ENCODE measurements around the gene ATP8A1.
"Not testable (repeated sequence)": the region's sequence is repeated elsewhere in the genome, so short reads cannot be mapped to it uniquely, and the experiment has no call there.

The ATP8A1 gene

DNA sequence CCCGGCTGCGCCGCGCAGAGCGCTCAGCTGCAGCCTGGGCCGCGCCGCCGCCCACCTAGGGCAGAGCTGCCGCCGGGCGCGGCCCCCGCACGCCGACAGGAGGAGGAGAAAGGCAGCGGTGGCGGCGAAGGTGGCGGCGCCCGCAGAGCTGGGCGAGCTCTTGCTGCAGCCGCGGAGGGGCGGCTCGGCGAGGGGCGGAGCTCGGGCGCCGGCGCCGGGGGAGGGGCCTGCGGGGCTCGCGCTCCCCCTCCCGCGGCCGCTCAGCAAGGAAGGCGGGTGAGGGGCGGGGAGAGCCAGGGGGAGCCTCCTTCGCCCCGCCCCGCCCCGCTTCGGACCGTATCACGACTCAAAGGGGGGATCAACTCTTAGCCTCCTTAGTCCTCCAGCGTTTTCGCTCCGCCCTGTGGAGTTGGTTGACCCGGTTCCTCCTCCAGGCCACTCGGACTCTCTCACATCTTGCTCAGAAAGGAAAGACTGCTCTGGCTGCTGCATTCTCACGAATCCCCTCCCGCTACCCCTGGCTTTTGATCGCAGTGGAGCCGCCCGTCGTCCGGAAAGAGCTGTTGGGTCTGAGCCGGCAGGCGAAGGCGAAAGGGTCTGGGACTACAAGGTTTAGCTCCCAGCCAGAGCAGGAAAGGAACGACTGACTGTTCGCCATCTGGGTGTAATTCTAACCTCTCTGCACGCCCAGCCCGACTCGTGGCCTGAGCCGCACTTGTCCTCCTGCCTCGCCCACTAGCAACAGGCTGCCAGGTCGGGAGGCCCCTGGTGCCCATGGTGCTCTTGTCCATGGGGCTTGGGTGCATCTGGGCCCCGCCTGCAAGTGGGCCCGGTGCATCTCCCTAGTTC lies at the start of gene ATP8A1:
Gene ATP8A1 (minus strand): TSS at position 162 of the 849 bp plus-strand sequence. CDS start 232 bp downstream, outside the sequence.
- DNase-seq: peak; percentile 91

DNA sequence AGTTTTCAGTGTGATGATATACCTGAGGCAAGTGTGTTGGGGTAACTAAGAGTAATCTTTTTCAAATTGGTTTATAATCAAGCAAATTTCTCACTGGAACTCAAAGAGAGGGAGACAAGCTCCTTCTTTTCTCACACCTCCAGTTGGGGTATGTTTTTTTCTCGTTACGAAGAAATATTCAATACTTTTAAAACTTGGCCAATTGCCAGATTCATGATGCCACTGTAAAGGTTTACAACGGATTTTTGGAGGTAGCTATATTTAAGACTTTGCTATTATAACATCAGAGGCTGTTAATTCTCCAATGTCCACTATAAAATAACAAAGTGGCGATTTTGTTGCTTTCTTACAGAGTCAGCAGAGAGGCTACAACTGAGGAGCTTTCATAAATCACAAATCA lies 49.2 kb upstream of the ATP8A1 start:
- DNase-seq: no peak

DNA sequence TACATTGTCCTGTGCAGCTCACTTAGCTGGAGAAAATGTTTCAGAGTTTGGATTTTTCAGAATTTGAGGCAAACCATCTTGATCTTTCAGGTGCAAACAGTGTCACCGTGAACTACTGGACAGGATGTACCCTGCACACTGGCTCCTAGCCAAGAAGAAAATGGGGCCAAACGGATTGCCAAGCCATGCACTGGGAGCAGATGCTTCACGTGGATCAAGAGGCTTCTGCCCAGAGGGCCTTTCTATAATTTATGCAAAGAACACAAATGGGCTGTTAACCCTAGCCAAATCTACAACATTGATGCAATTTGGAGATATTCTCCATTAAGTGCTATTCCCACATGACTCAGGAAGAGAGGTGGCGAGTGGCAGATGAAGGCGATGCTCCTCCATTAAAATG lies 46.9 kb upstream of the ATP8A1 start:
- no peak for DNase-seq

DNA sequence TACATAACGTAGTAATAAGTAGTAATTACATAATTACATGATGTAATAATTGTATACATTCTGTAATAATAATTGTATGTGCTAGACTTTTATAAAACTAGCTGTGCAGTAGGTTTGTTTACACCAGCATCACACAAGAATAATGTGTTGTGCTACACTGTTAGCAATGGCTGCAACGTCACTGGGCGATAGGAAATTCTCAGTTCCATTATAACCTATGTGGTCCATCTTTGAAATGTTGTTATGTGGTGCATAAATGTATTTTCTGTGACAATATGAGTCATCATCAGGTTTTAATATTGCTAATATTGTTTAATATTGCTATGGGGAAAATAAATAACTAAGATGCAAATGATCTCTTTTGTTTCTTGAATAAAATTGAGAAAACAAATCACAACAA lies 46.0 kb upstream of the ATP8A1 start:
- DNase-seq: no peak

DNA sequence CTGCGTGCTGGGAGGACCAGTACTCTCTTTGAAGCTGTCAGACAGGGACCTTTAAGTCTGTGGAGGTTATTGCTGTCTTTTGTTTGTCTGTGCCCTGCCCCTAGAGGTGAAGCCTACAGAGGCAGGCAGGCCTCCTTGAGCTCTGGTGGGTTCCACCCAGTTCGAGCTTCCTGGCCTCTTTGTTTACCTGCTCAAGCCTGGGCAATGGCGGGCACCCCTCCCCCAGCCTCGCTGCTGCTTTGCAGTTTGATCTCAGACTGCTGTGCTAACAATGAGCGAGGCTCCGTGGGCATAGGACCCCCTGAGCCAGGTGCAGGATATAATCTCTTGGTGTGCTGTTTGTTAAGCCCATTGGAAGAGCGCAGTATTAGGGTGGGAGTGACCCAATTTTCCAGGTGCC lies 44.9 kb upstream of the ATP8A1 start:
- DNase-seq: not testable (repeated sequence)

DNA sequence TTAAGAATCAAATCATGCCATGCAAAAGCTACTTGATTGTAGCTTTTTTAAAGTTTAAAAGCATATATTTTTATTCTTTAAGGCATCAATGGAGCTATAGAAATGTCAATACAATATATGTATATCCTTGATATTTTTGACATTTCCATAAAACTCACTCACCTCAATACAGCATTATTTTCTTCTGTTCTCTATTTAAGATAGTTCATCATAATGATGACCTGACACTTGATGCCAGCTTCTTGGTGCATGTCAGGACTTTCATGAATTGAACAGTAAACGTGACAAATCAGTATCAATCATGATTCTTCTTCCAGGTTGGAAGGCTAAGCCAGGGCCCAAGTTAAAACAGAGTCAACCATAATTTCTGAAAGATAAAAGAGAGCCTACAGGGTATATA lies 33.6 kb upstream of the ATP8A1 start:
- no peak for DNase-seq

DNA sequence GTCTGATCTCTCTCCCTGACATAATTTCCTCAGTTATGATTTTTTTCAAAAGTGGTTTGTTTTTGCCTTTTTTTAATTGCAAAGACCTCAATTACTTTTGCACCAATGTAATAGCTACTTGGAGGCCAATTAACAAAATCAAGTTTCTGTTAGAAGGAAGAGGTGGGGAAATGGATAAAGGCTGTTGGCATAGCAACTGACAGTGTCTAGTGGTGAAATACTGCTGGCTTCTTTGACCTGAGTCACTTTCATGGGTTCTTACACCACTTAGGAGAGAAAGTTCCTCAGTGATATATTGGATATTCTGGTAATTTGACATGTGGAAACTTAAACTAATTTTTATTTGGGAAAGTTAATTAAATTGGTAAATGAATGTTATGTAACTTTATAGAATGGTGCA lies 26.5 kb upstream of the ATP8A1 start:
- no peak for DNase-seq

DNA sequence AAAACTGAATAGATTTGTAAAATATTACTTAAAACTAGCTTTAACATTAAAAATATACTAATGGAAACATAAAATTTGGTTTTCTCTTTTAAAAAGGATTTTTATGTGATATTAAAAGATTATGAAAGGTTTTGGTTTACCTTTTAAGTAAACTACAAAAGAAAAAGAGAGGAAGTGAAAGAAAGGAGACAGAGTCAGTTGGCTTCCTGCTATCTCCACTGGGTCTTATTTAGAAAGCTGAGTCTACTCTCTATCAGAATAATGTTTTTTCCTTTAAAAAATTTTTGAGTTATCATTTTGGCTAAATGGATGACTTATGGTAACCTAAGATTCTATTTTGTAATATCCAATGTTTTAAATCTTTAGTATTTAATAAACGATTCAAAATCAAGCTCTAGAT lies 21.6 kb upstream of the ATP8A1 start:
- DNase-seq: no peak

DNA sequence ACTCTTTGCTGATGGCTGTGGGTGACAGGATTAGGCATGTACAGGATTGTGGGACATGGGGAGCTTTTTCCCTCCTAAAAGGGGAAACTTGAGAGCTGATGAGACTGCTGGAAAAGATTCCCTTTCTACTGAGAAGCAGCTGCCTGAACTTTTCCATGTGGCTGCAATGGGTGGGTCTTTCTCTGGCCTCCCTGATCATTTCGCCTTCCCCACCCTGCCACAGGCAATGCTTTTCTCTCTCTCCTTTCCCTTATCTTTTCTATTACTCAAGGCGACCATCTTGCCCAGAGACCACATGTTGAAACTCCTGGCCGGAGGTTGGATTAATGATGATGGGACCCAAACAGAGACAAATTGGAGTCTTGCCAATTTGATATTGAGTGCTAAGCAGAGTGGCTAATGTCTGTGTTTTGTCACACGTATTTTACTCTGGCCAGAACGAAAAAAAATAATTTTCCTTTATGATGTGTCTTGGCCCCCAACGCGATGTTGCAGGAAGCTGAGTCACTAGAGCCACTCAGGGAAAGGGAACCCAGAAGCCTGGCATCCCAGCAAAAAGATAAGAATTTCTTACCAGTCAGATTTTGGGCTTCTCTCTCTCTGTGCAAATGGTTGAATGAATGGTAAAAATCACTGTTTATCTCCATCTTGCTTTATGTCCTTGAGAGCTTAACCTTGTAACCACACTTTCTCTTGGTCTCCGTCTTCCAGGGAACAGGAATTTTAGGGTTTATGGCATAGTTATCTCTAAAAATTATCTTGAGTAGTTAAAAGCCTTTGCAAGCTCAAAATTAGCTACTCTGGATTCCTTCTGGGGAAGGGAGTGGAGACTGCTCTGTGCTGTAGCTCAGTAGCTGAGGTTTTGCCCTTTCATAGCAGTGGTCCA lies 19.4 kb upstream of the ATP8A1 start:
- no peak for DNase-seq

DNA sequence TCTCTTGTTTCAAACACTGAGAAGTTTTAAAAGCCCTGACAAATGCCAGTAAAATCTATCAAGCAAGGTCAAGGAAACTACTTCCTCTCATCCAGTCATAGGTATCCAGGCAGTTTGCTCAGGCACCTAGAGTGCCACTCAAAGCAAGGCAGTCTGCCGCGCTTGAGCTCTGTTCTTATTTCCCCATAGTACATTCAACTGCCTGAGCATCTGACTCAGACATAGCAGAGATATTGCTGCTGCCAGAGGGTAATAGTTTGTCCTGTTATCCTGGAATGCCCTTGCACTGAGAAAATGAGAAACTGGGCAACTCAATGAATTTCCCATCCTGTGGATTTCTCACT lies 16.1 kb upstream of the ATP8A1 start:
- peak; percentile 12 for DNase-seq

DNA sequence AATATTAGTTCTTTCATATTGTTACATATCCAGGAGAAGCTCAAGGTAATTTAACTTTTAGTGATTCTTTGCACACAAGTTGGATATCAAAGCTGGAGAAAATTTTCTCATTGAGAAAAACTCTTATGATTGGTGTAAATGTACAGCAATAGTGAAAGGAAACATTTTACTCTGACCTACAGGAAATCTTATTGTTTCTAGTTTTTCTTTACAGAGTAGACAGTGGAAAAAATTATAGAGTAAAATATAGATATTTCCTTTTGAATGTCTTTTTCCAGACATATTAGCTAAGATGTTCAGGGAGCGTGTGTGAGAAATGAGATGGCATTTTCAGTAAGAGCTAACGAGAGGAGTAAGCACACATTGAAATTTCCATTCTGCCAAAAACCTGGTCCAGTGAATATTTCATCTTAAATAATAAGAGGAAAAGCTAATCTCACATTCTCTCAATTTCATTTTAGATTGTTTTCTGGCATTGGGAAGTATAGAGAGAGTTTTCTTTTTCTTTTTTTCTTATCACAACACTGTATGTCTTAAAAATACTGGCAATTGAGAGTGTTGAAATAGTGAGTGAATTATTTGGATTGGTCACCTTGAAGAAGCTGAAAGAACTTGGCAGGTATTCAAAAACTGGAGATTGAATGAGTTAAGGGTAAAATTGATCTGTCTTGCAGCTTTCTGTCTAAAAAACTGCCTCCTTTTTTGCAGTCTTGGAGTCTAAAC lies 15.6 kb upstream of the ATP8A1 start:
- no peak for DNase-seq

DNA sequence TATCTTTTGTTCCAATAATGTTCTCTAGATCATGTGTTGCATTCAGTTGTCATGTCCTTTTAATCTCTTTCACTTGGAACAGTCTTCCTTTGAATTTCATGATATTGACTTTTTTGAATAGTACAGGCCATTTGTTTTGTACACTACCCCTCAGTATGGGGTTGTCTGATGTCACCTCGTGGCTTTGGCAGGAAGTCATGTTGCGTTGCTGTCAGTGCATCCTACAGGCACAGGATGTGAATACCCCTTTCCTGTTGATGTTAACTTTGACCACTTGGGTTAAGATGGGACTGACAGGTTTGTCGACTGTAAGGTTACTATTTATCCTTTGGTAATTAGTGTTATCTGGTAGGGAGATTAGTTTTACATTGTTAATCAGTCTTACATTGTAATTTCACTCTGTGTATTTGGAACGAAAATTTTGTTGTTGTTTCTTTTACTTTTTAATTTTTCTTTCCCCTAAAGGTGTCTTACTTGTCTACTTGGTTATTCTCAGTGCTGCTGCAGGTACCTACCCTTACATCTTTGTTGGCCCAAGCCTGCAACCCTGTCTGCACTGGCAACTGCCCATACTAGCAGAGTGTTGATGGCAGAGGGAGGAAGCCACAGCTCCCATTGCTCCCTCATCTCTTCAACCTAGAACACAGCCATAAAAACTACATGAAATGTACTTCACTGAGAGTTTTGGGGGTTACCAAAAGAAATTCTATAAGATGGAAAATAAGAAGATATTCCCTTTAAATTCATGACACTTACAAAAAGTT lies 14.7 kb upstream of the ATP8A1 start:
- peak; percentile 12 for DNase-seq

DNA sequence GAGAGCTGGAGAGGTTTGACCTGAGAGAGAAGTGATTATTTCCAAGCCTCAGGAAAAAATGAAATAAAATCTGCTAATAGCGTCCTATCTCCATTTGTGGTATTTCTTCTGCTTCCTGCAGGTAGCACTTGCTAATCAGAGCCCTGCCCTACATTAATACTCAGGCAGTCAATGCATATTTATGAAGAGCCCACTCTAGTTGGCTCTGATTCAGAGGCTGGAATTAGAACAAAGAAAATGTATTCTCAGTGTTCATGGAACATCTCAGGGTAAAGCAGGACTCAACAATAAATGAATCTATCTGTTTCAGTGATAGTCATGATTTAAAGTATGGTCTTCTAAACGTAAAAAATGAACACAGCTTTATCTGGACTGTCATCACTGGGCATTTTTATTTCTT lies 1.4 kb upstream of the ATP8A1 start:
- no peak for DNase-seq

DNA sequence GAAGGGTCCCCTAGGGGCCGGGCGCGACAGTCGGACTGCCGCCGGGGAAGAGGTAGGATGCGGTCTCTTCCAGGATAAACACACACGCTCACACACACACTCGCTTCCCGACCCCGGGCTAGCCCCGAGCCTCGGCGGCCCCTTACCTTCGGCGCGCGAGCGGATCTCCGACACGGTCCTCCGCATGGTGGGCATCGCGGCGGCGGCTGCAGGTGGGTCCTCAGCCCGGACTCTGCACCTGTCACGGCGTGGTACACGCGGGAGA lies 294 bp downstream of the ATP8A1 start:
- no peak for DNase-seq

DNA sequence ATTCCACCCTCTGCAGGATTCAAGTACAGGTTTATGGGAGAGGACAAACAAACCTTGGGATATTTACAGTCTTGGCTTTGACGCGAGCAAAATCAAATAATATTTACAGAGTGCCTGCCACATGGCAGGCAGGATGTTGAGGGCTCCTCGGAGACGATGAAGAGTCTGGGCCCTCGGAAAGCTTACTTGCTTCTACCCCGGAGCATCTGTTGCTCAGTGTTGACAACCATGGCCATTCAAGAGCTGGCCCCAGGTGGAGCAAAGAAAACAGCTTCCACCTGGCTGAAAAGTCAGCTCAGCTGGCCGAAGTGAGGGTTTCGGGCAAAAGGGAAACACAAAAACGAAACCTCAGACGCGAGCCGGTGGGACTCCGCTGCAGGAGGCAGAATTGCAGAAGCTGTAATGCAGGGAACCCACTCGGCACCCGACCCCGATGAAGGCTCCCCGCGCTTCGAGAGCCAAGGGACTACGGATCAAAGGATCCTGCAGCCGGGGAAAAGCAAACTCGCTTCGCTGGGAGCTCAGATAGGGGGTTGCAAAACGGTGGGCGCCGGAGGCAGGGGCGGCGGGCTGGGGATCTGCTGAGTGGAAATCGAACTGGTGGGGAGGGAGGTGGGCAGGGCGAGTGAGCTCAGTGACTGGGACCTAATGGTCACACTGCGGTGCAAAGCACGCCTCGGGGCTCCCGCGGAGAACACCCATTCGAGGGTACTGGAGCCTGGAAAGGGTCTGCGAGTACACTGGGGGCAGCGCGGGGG lies 805 bp downstream of the ATP8A1 start:
- DNase-seq: peak; percentile 34

DNA sequence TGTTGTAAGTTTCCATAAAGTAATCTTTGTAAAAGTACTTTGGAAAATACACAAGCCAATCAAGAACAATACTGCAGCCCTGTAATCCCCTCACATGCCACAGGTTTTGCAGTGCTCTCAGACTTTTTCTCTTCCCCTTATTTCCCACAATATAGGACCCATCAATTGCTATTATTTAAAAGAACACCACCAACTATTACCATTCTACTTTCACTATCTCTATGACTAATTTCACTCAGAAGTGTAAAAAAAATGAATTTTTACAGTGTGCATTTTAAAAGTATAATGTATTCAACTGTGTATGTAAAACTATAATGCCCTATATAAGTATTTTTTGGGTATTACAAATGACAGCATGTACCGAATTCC lies 1.7 kb downstream of the ATP8A1 start:
- no peak for DNase-seq

DNA sequence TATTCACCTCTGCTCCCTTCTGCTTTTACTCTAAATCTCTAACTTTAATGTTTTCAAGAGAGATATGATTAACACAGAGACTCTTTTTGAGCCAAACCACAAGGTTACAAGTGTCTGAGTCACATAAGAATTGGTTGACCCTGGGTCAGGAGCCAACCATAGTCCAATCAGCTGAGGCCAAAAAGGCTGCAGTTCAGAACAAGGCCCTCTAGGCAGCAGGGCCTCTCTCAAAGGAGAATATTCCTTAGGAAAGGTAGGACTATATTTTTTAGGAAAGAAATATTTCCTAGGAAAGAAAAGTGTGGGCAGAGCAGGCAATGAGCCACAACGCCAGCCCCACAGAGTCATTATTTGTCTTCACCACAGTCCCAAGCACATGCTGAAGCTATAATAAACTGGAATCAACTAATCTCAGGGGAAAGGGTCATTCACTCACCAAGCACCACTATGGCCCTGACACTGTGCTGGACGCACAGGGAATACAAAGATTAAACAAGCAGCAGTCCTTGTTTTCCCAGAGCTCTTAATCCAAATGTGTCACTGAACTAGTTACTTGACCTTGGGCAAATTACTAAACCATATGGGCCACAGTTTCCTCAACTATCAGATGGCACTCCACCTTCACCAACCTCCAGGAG lies 2.2 kb downstream of the ATP8A1 start:
- no peak for DNase-seq

DNA sequence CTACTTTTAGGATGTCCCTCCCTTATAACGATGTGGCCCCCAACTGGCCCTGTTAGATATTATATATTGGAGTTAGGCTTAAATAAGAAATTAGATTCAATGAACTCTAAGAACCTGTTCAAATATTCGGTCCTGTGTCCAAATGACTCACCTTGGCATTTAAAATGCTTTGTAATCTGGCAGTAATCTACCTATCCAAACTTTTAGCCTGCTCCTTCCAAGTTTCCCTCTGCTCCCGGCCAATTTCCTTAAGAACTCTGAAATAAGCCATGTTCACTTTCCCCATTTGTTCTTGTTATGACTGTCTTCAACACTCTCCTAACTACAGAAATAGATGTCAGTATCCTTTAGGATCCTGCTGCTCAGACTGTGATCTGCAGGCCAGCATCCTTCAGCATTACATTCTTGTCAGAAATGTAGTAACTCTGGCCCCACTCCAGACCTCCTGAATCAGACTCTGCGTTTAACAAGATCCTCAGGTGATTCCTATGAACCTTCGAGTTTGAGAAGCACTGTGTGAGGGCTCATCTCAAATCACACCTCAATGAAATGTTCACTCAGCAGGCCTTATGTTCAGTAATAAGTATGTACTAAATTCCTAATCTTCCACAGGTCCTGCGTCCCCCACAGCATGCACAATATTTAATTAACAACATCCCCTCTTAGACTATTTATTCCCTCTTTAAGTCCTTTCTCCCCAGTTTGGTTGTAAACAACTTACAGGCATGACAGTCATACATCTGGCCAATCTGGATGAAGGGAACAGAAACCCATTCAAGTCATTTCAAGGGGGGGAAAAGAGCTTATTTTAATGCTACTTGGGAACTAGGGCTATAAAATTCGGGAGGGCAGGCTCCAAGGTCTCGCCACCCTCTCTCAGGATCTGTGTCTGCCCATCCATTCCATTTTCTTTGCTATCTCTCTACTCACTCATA lies 3.0 kb downstream of the ATP8A1 start:
- no peak for DNase-seq

DNA sequence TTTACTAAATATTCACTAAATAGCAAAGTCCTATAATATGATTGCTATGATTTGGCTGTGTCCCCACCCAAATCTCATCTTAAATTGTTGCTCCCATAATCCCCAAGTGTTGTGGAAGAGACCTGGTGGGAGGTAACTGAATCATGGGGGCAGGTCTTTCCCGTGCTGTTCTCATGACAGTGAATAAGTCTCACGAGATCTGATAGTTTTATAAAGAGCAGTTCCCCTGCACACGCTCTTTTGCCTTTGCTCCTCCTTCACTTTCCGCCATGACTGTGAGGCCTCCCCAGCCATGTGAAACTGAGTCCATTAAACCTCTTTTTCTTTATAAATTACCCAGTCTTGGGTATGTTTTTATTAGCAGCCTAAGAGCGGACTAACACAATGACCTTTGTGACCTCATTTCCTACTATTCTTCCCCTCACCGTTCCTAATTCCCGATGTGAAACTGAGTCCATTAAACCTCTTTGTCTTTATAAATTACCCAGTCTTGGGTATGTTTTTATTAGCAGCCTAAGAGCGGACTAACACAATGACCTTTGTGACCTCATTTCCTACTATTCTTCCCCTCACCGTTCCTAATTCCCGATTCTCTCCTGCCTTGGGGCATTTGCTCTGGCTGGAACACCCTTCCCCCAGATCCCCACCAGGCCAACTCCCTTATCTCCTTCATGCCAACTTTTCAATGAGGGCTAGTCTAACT lies 4.2 kb downstream of the ATP8A1 start:
- DNase-seq: not testable (repeated sequence)

DNA sequence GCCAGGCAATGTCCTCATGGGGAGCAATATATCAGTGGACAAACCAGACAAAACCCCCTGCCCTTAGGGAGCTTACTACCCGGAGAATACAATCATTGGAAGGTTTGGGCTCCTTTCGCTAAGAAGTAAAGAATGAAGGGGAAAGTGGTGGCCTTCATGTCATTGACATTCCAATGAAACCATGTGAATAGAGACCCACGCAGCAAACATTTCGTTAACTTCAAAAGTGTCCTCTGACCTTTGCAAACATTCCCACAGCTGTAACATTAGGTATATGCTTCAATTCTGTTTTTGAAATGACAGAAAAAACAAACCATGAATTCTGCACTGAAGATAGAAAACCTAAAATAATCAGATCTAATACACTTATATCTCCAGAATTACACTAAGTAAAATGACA lies 7.0 kb downstream of the ATP8A1 start:
- no peak for DNase-seq

Measured in GDM1 (cell line).